ENCODE results near the gene NUMB. TPM values are rescaled to one million over a fixed set of nuclear protein-coding genes. Genes with fewer than 3 reads are reported as not detected.

The NUMB gene
- total RNA-seq, 4 donors from 2014 or later, result 27.7 to 52.8 (median 34.2) TPM

- no peaks in the 10 kb centered on the region for H3K9me3 ChIP-seq
- 88 to 95% methylated on average over 3 of the region's 12 CpGs for WGBS, 2 donors
- DNase-seq, result no peak
- H3K36me3 ChIP-seq, result peaks cover 0 to 28% (median 0%) of the 10 kb centered on the region in 3 donors
- intact Hi-C loops (cut with DNase I), result no loop called here
- no peaks in the 10 kb centered on the region for H3K27me3 ChIP-seq
- TF ChIP-seq POLR2A (IDR thresholded peaks at IDR 0.05) (no peak), CTCF (IDR thresholded peaks at IDR 0.05) (no peak)
- H3K27ac ChIP-seq, result no peak overlapping the region
- H3K4me1 ChIP-seq, result no peaks in the 10 kb centered on the region
- H3K4me3 ChIP-seq, result no peak overlapping the region
Observed at GRCh38 chr14:73253721-73254120, 204.6 kb downstream of the NUMB start.

GRCh38 chr14:73253323-73253610, 205.1 kb downstream of the NUMB start:
- WGBS, 2 donors, result 91 to 98% methylated on average over 6 to 7 of the region's 10 CpGs
- H3K27me3 ChIP-seq, result no peaks in the 10 kb centered on the region
- no peaks in the 10 kb centered on the region for H3K9me3 ChIP-seq
- intact Hi-C loops (cut with DNase I), result no loop called here
- DNase-seq, result no peak
- no peaks in the 10 kb centered on the region for H3K4me1 ChIP-seq
- peaks cover 0 to 28% (median 0%) of the 10 kb centered on the region in 3 donors for H3K36me3 ChIP-seq
- H3K27ac ChIP-seq, result no peak overlapping the region
- no peak overlapping the region for H3K4me3 ChIP-seq
- TF ChIP-seq CTCF (IDR thresholded peaks at IDR 0.05) (no peak), POLR2A (IDR thresholded peaks at IDR 0.05) (no peak)

GRCh38 chr14:73252491-73253322, 205.6 kb downstream of the NUMB start:
- H3K27ac ChIP-seq, result no peak overlapping the region
- no peak for TF ChIP-seq POLR2A (IDR thresholded peaks at IDR 0.05)
- no peak for TF ChIP-seq CTCF (IDR thresholded peaks at IDR 0.05)
- no peak overlapping the region for H3K4me3 ChIP-seq
- H3K36me3 ChIP-seq, result peaks cover 0 to 28% (median 0%) of the 10 kb centered on the region in 3 donors
- no peaks in the 10 kb centered on the region for H3K4me1 ChIP-seq
- H3K27me3 ChIP-seq, result no peaks in the 10 kb centered on the region
- WGBS, 2 donors, result 84 to 87% methylated on average over 11 to 15 of the region's 29 CpGs
- H3K9me3 ChIP-seq, result no peaks in the 10 kb centered on the region
- no peak for DNase-seq
- intact Hi-C loops (cut with DNase I), result no loop called here

- H3K4me1 ChIP-seq, result peaks cover 0 to under 1% (median under 1%) of the 10 kb centered on the region in 3 donors
- no peaks in the 10 kb centered on the region for H3K9me3 ChIP-seq
- DNase-seq, result no peak
- H3K27me3 ChIP-seq, result no peaks in the 10 kb centered on the region
- no peak for TF ChIP-seq POLR2A (IDR thresholded peaks at IDR 0.05)
- no peak for TF ChIP-seq CTCF (IDR thresholded peaks at IDR 0.05)
- no CpG with 5 or more reads among the region's 30 CpGs for WGBS, 2 donors
- no peak overlapping the region for H3K27ac ChIP-seq
- intact Hi-C loops (cut with DNase I), result no loop called here
- peaks cover 0 to 28% (median 0%) of the 10 kb centered on the region in 3 donors for H3K36me3 ChIP-seq
- no peak overlapping the region for H3K4me3 ChIP-seq
Observed at GRCh38 chr14:73251516-73252215, 206.7 kb downstream of the NUMB start.

GRCh38 chr14:73250781-73251500, 207.4 kb downstream of the NUMB start:
- H3K36me3 ChIP-seq, result peaks cover 0 to 28% (median 0%) of the 10 kb centered on the region in 3 donors
- DNase-seq, result no peak
- intact Hi-C loops (cut with DNase I), result no loop called here
- H3K27me3 ChIP-seq, result no peaks in the 10 kb centered on the region
- WGBS, 2 donors, result 77 to 90% methylated on average over 9 to 11 of the region's 27 CpGs
- H3K4me3 ChIP-seq, result no peak overlapping the region
- no peak overlapping the region for H3K27ac ChIP-seq
- no peak for TF ChIP-seq POLR2A (IDR thresholded peaks at IDR 0.05)
- no peak for TF ChIP-seq CTCF (IDR thresholded peaks at IDR 0.05)
- H3K4me1 ChIP-seq, result peaks cover 0 to 8% (median 3%) of the 10 kb centered on the region in 3 donors
- no peaks in the 10 kb centered on the region for H3K9me3 ChIP-seq
